HUES64 (cell line): ENCODE data around the gene IFI27L2.

ENCODE experiments used
- H3K27ac ChIP-seq: 2 replicates; pipeline ENCODE4 v1.7.0; 2013; ENCODE audit warnings: low read depth, low read length, inconsistent platforms
- H3K27me3 ChIP-seq: 2 replicates; pipeline ENCODE4 v1.6.1; 2013; ENCODE audit warnings: mild to moderate bottlenecking, low read length; ENCODE audit not compliant: insufficient read depth
- H3K36me3 ChIP-seq: 2 replicates; pipeline ENCODE4 v1.6.1; 2013; ENCODE audit warnings: mild to moderate bottlenecking, low read length; ENCODE audit not compliant: insufficient read depth
- H3K4me1 ChIP-seq: 2 replicates; pipeline ENCODE4 v1.6.1; 2013; ENCODE audit warnings: mild to moderate bottlenecking, low read length, moderate library complexity; ENCODE audit not compliant: insufficient read depth
- H3K4me3 ChIP-seq: 2 replicates; pipeline ENCODE4 v1.5.1; 2013; ENCODE audit warnings: mild to moderate bottlenecking, low read length, moderate library complexity
- H3K9ac ChIP-seq: 2 replicates; pipeline ENCODE4 v1.6.1; 2013; ENCODE audit warnings: mild to moderate bottlenecking, low read depth, low read length
- H3K9me3 ChIP-seq: 2 replicates; pipeline ENCODE4 v1.6.1; 2013; ENCODE audit warnings: low read depth, low read length; ENCODE audit not compliant: insufficient read depth
- WGBS: fragments of 150-250, 120-280 bp; methylation state at CpG from one replicate; pipeline ENCODE4 v1.1.7; 2013; ENCODE audit warnings: missing lambda C conversion rate; 5-methylcytosine and 5-hydroxymethylcytosine counted together

Gene IFI27L2

GRCh38 chr14:94113490-94113889, 15.9 kb downstream of the IFI27L2 start:
- WGBS: 76% methylated on average over 6 of the region's 6 CpGs
- no peaks in the 10 kb centered on the region for H3K4me1 ChIP-seq
- no peak overlapping the region for H3K4me3 ChIP-seq
- H3K27ac ChIP-seq: no peak overlapping the region
- H3K9me3 ChIP-seq: no peaks in the 10 kb centered on the region
- H3K36me3 ChIP-seq: no peaks in the 10 kb centered on the region
- H3K9ac ChIP-seq: no peak overlapping the region
- no peaks in the 10 kb centered on the region for H3K27me3 ChIP-seq

GRCh38 chr14:94113073-94113472, 16.3 kb downstream of the IFI27L2 start:
- H3K9ac ChIP-seq: no peak overlapping the region
- WGBS: 90% methylated on average over 7 of the region's 7 CpGs
- no peaks in the 10 kb centered on the region for H3K9me3 ChIP-seq

GRCh38 chr14:94112513-94113063, 16.8 kb downstream of the IFI27L2 start:
- 90% methylated on average over 6 of the region's 6 CpGs for WGBS
- Histone ChIP-seq H3K4me1 (no peaks in the 10 kb centered on the region), H3K9ac (no peak overlapping the region), H3K4me3 (no peak overlapping the region), H3K36me3 (no peaks in the 10 kb centered on the region), H3K9me3 (no peaks in the 10 kb centered on the region), H3K27me3 (no peaks in the 10 kb centered on the region), H3K27ac (no peak overlapping the region)

More at GRCh38 chr14:94113073-94113472, 16.3 kb downstream of the IFI27L2 start:
- no peak overlapping the region for H3K4me3 ChIP-seq
- no peaks in the 10 kb centered on the region for H3K36me3 ChIP-seq
- no peaks in the 10 kb centered on the region for H3K4me1 ChIP-seq
- no peaks in the 10 kb centered on the region for H3K27me3 ChIP-seq
- H3K27ac ChIP-seq: no peak overlapping the region

GRCh38 chr14:94111276-94112095, 17.9 kb downstream of the IFI27L2 start:
- 95% methylated on average over 20 of the region's 20 CpGs for WGBS
- Histone ChIP-seq H3K4me1 (no peaks in the 10 kb centered on the region), H3K9me3 (no peaks in the 10 kb centered on the region), H3K27ac (no peak overlapping the region), H3K36me3 (no peaks in the 10 kb centered on the region), H3K9ac (no peak overlapping the region), H3K4me3 (no peak overlapping the region), H3K27me3 (no peaks in the 10 kb centered on the region)

- Histone ChIP-seq H3K9me3 (no peaks in the 10 kb centered on the region), H3K9ac (no peak within 1 kb of the TSS), H3K36me3 (no peaks in the 10 kb centered on the region), H3K27me3 (no peaks in the 10 kb centered on the region), H3K4me1 (no peaks in the 10 kb centered on the region), H3K4me3 (no peak within 1 kb of the TSS), H3K27ac (no peak within 1 kb of the TSS)
- WGBS: 83% methylated on average over 14 of the region's 14 CpGs
Measured at GRCh38 chr14:94110552-94111181, 18.7 kb downstream of the IFI27L2 start, which contains the start of gene IFI27. Gene IFI27 (plus strand): TSS chr14:94110736.

GRCh38 chr14:94109915-94110250, 19.5 kb downstream of the IFI27L2 start:
- Histone ChIP-seq H3K4me1 (no peaks in the 10 kb centered on the region), H3K4me3 (no peak overlapping the region), H3K36me3 (no peaks in the 10 kb centered on the region), H3K27me3 (no peaks in the 10 kb centered on the region), H3K9ac (no peak overlapping the region), H3K27ac (no peak overlapping the region), H3K9me3 (no peaks in the 10 kb centered on the region)
- WGBS: 70% methylated on average over 1 of the region's 2 CpGs

GRCh38 chr14:94104731-94105130, 24.7 kb downstream of the IFI27L2 start:
- Histone ChIP-seq H3K27me3 (no peaks in the 10 kb centered on the region), H3K27ac (no peak overlapping the region), H3K36me3 (no peaks in the 10 kb centered on the region), H3K9me3 (no peaks in the 10 kb centered on the region), H3K9ac (no peak overlapping the region), H3K4me1 (no peaks in the 10 kb centered on the region), H3K4me3 (no peak overlapping the region)
- WGBS: 94% methylated on average over 8 of the region's 10 CpGs

GRCh38 chr14:94103554-94104150, 25.8 kb downstream of the IFI27L2 start:
- H3K9ac ChIP-seq: no peak overlapping the region
- no peaks in the 10 kb centered on the region for H3K9me3 ChIP-seq
- no peaks in the 10 kb centered on the region for H3K4me1 ChIP-seq
- no peak overlapping the region for H3K4me3 ChIP-seq
- 91% methylated on average over 7 of the region's 7 CpGs for WGBS
- no peak overlapping the region for H3K27ac ChIP-seq
- H3K27me3 ChIP-seq: no peaks in the 10 kb centered on the region
- H3K36me3 ChIP-seq: no peaks in the 10 kb centered on the region

- Histone ChIP-seq H3K9ac (no peak overlapping the region), H3K9me3 (no peaks in the 10 kb centered on the region), H3K36me3 (no peaks in the 10 kb centered on the region), H3K4me3 (no peak overlapping the region), H3K27me3 (no peaks in the 10 kb centered on the region), H3K27ac (no peak overlapping the region), H3K4me1 (no peaks in the 10 kb centered on the region)
- WGBS: 92% methylated on average over 8 of the region's 8 CpGs
Measured at GRCh38 chr14:94102768-94103482, 26.5 kb downstream of the IFI27L2 start.

- H3K9me3 ChIP-seq: no peaks in the 10 kb centered on the region
- H3K9ac ChIP-seq: no peak overlapping the region
- H3K27ac ChIP-seq: no peak overlapping the region
Measured at GRCh38 chr14:94101748-94102147, 27.7 kb downstream of the IFI27L2 start.

More at GRCh38 chr14:94101748-94102147, 27.7 kb downstream of the IFI27L2 start:
- no peaks in the 10 kb centered on the region for H3K27me3 ChIP-seq
- 95% methylated on average over 10 of the region's 10 CpGs for WGBS
- H3K4me3 ChIP-seq: no peak overlapping the region
- H3K4me1 ChIP-seq: no peaks in the 10 kb centered on the region
- 0 out of 2 replicates have a peak, but pooled peaks cover 4% of the 10 kb centered on the region for H3K36me3 ChIP-seq
